ENCODE measurements around the gene CEP112.

DNA sequence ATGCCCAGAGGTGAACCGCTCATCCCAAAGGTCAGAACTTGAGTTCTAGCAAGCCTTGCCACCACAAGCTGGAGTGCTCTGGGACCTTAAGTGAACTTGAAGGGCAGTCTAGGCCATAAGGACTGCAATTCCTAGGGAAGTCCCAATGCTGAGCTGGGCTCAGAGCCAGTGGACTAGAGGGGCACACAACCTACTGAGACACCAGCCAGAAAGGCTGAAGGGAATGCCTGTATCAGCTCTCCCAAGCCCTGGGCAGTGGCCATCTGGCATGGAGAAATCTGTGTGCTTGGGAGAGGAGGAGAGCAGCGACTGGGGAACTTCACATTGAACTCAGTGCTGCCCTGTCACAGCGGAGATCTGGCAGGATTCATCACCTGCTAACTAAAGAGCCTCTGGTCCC, 201.3 kb downstream of the CEP112 start:
- TF ChIP-seq PHB2 (IDR thresholded peaks at IDR 0.05; ENCODE audit: low read depth) (no peak), NCOA1 (IDR thresholded peaks at IDR 0.05; ENCODE audit: low read depth) (no peak), SAFB2 (IDR thresholded peaks at IDR 0.05; ENCODE audit: borderline replicate concordance, low read depth, low read length, severe bottlenecking) (no peak), KDM4B (IDR thresholded peaks at IDR 0.05; ENCODE audit: borderline replicate concordance in 2 of 2, low read depth in 1 of 2) (no peak)
- TF ChIP-seq, protein P1, sequence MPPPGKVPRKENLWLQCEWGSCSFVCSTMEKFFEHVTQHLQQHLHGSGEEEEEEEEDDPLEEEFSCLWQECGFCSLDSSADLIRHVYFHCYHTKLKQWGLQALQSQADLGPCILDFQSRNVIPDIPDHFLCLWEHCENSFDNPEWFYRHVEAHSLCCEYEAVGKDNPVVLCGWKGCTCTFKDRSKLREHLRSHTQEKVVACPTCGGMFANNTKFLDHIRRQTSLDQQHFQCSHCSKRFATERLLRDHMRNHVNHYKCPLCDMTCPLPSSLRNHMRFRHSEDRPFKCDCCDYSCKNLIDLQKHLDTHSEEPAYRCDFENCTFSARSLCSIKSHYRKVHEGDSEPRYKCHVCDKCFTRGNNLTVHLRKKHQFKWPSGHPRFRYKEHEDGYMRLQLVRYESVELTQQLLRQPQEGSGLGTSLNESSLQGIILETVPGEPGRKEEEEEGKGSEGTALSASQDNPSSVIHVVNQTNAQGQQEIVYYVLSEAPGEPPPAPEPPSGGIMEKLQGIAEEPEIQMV (tag; conservative IDR thresholded peaks at IDR 0.05; ENCODE audit: low read depth) = no peak
- TF ChIP-seq, protein P2, sequence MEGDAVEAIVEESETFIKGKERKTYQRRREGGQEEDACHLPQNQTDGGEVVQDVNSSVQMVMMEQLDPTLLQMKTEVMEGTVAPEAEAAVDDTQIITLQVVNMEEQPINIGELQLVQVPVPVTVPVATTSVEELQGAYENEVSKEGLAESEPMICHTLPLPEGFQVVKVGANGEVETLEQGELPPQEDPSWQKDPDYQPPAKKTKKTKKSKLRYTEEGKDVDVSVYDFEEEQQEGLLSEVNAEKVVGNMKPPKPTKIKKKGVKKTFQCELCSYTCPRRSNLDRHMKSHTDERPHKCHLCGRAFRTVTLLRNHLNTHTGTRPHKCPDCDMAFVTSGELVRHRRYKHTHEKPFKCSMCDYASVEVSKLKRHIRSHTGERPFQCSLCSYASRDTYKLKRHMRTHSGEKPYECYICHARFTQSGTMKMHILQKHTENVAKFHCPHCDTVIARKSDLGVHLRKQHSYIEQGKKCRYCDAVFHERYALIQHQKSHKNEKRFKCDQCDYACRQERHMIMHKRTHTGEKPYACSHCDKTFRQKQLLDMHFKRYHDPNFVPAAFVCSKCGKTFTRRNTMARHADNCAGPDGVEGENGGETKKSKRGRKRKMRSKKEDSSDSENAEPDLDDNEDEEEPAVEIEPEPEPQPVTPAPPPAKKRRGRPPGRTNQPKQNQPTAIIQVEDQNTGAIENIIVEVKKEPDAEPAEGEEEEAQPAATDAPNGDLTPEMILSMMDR (IDR thresholded peaks at IDR 0.05 in 2 of 3, conservative IDR thresholded peaks at IDR 0.05 in 1 of 3; ENCODE audit: insufficient read depth in 2 of 3, low read depth in 1 of 3, low read length in 3 of 3) = no peak
- TF ChIP-seq, protein P3, sequence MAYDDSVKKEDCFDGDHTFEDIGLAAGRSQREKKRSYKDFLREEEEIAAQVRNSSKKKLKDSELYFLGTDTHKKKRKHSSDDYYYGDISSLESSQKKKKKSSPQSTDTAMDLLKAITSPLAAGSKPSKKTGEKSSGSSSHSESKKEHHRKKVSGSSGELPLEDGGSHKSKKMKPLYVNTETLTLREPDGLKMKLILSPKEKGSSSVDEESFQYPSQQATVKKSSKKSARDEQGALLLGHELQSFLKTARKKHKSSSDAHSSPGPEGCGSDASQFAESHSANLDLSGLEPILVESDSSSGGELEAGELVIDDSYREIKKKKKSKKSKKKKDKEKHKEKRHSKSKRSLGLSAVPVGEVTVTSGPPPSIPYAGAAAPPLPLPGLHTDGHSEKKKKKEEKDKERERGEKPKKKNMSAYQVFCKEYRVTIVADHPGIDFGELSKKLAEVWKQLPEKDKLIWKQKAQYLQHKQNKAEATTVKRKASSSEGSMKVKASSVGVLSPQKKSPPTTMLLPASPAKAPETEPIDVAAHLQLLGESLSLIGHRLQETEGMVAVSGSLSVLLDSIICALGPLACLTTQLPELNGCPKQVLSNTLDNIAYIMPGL (CRISPR knock-in tag; IDR thresholded peaks at IDR 0.05) = no peak
